CD8-positive, alpha-beta memory T cell (primary cell): Measurements from ENCODE around the gene MRPL14. TPM values are rescaled to one million over a fixed set of nuclear protein-coding genes. Genes with fewer than 3 reads are reported as not detected.

Experiments used
- CTCF ChIA-PET: fragments of 350-600 bp; sonication (Branson Sonifier 250); formaldehyde crosslinking; loops from one replicate; lab custom pipeline; 2021; ENCODE audit warnings: antibody characterized with exemption; lab: Charles Lee
- POLR2A ChIA-PET: fragments of 350-600 bp; sonication (Branson Sonifier 250); formaldehyde crosslinking; loops from one replicate; lab custom pipeline; 2021; ENCODE audit warnings: antibody characterized with exemption; lab: Charles Lee
- DNase-seq, 5 donors: peaks; one replicate each; pipeline versions ENCODE4 v3.0.0 to v3.0.0-alpha.2; 2020 to 2022; ENCODE audit warnings: mixed read lengths in 1 of 5
- H3K27ac ChIP-seq: one replicate; pipeline ENCODE4 v1.7.0; 2013; ENCODE audit warnings: low read depth, mild to moderate bottlenecking, low read length, moderate library complexity
- H3K27me3 ChIP-seq: 2 replicates; pipeline ENCODE4 v1.7.0; 2013; ENCODE audit warnings: low read length, mild to moderate bottlenecking; ENCODE audit not compliant: insufficient read depth, poor library complexity, severe bottlenecking
- H3K36me3 ChIP-seq: 2 replicates; pipeline ENCODE4 v1.7.0; 2013; ENCODE audit warnings: mild to moderate bottlenecking, low read length, moderate library complexity; ENCODE audit not compliant: insufficient read depth
- H3K4me1 ChIP-seq: 2 replicates; pipeline ENCODE4 v1.7.0; 2013; ENCODE audit warnings: mild to moderate bottlenecking, low read length, moderate library complexity; ENCODE audit not compliant: insufficient read depth
- H3K4me3 ChIP-seq: 2 replicates; pipeline ENCODE4 v1.7.0; 2013; ENCODE audit warnings: mild to moderate bottlenecking, low read length
- H3K9me3 ChIP-seq: 2 replicates; pipeline ENCODE4 v1.7.0; 2013; ENCODE audit warnings: mild to moderate bottlenecking, low read length
- H3K27ac Mint-ChIP-seq, 8 donors: one replicate each; pipeline ENCODE4 v1.8.0; 2020 to 2021; ENCODE audit warnings: mixed read lengths in 8 of 8, mild to moderate bottlenecking in 6 of 8, inconsistent platforms in 3 of 8, moderate library complexity in 3 of 8
- H3K27me3 Mint-ChIP-seq, 2 donors: one replicate each; pipeline ENCODE4 v1.8.0; 2020 to 2021; ENCODE audit warnings: mixed read lengths in 2 of 2, mild to moderate bottlenecking in 1 of 2, moderate library complexity in 1 of 2
- H3K36me3 Mint-ChIP-seq, 3 donors: one replicate each; pipeline ENCODE4 v1.8.0; 2020 to 2021; ENCODE audit warnings: mixed read lengths in 3 of 3, inconsistent platforms in 1 of 3, mild to moderate bottlenecking in 1 of 3
- H3K4me1 Mint-ChIP-seq, 3 donors: one replicate each; pipeline ENCODE4 v1.8.0; 2020 to 2021; ENCODE audit warnings: mixed read lengths in 3 of 3, inconsistent platforms in 1 of 3, mild to moderate bottlenecking in 1 of 3
- H3K4me3 Mint-ChIP-seq, 7 donors: one replicate each; pipeline ENCODE4 v1.8.0; 2020 to 2021; ENCODE audit warnings: mixed read lengths in 7 of 7, mild to moderate bottlenecking in 6 of 7, moderate library complexity in 4 of 7, inconsistent platforms in 2 of 7
- H3K9me3 Mint-ChIP-seq, 5 donors: one replicate each; pipeline ENCODE4 v1.8.0; 2020 to 2022; ENCODE audit warnings: mixed read lengths in 5 of 5, mild to moderate bottlenecking in 3 of 5, moderate library complexity in 2 of 5, inconsistent platforms in 1 of 5
- polyA plus RNA-seq: library from polyadenylated mRNA; unstranded; fragments of 300-500 nt; fragmentation: Illumina TruSeq; gene quantifications from one replicate; pipeline ENCODE4 v1.2.3, GENCODE V29; 2021
- total RNA-seq, 2 experiments: library from RNA; stranded (reverse); gene quantifications; one replicate each; pipeline ENCODE4 v1.2.3, GENCODE V29; 2021

Gene MRPL14
- total and polyA plus RNA-seq, 3 experiments from 2014 or later = 48.5 to 108 (median 48.7) TPM

DNA sequence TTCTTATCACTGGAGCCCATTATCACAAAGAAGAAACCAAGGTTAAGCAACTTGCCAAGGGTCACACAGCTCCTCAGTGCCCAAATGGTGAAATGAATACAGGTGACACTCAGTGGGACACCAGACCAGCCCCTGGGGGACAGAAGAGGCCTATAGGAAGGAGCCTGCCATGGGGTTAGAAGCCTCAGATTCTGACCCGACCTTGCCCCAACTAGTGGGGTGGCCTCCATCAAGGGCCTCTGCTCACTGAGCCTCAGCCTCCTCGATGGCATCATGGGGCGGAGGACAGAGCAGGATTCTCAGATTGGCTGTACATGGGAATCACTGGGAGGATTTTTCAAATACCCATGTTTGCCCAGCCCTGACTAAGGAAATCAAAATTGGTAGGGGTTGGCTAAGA, 47.6 kb downstream of the MRPL14 start:
- H3K4me3 ChIP-seq = no peak overlapping the region
- ChIA-PET CTCF (interaction anchor here (0.9 to 7.1 kb wide), 14 partner anchors 9 to 471 kb away, joined by 3 to 72 read pairs (median 4); partner anchors contain the start of gene VEGFA), POLR2A (interaction anchor here (1.1 kb wide), 1 partner anchor 355 kb away, joined by 3 read pairs; no protein-coding TSS in a partner anchor)
- DNase-seq = no peak
- H3K27me3 ChIP-seq = no peaks in the 10 kb centered on the region
- Mint-ChIP-seq H3K4me3 (no peak overlapping the region), H3K4me1 (peaks cover under 1 to 2% (median 1%) of the 10 kb centered on the region in 3 donors), H3K36me3 (no peaks in the 10 kb centered on the region), H3K27ac (peak overlapping the region in 1 of 8 donors; percentile 48), H3K27me3 (peaks cover 3 to 12% of the 10 kb centered on the region in 2 donors), H3K9me3 (no peaks in the 10 kb centered on the region)
- H3K36me3 ChIP-seq = no peaks in the 10 kb centered on the region
- H3K27ac ChIP-seq = no peak overlapping the region
- no peaks in the 10 kb centered on the region for H3K9me3 ChIP-seq
- peaks cover 1% of the 10 kb centered on the region for H3K4me1 ChIP-seq

DNA sequence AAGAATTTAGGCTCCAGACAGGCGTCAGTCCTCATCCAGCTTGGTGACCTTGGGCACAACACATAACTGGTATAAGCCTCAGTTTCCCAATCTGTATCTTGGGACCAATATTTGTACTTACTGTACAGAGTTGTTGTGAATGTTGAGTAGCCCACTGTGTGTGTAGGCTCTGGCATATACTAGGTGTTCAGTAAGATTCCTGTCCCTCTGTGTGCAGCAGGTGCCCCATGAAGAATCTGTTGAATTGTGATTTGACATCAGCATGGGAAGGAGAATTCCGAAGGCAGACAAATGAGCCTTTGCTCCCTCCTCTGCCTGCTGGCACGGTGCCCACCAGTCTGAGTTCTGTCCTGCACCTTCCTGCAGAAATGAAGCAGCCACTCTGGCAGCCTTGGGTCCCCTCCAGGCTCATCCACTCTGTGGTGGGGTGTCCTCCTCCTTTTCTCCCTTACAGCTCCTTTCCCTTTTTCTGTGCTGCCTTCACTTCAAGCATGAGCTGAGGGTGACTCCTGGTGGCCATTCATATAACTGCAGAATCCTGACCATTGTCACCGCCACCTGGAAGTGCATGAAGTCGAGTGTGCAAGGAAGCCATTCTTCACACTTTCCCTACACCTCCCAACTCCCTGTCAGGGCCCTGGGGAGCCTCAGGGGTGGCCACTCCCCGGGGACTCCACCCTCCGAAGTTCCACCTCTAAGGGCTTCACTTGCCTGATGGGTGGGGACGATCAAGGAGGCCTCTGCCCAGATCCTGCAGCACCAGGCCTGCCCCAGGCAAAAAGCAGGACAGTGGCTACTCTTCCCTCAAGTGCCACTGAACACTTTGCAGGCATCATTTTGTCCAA, 48.2 kb downstream of the MRPL14 start:
- peaks cover 6 to 8% (median 8%) of the 10 kb centered on the region in 3 donors for H3K4me1 Mint-ChIP-seq
- peaks cover 8% of the 10 kb centered on the region for H3K4me1 ChIP-seq
- DNase-seq = peak; percentile 44 to 72 (median 61)
- H3K27ac ChIP-seq = peak overlapping the region; percentile 75
- no peaks in the 10 kb centered on the region for H3K9me3 Mint-ChIP-seq
- no peaks in the 10 kb centered on the region for H3K27me3 ChIP-seq
- peak overlapping the region in 1 of 8 donors; percentile 48 for H3K27ac Mint-ChIP-seq
- peaks cover 3 to 15% of the 10 kb centered on the region in 2 donors for H3K27me3 Mint-ChIP-seq
- H3K36me3 Mint-ChIP-seq = no peaks in the 10 kb centered on the region
- H3K4me3 ChIP-seq = no peak overlapping the region
- ChIA-PET CTCF (interaction anchor here (0.6 to 7.1 kb wide), 22 partner anchors 10 to 470 kb away, joined by 3 to 72 read pairs (median 4); partner anchors contain the start of gene VEGFA), POLR2A (interaction anchor here (1.2 kb wide), 1 partner anchor 355 kb away, joined by 3 read pairs; no protein-coding TSS in a partner anchor)
- H3K4me3 Mint-ChIP-seq = no peak overlapping the region
- no peaks in the 10 kb centered on the region for H3K9me3 ChIP-seq
- H3K36me3 ChIP-seq = no peaks in the 10 kb centered on the region

DNA sequence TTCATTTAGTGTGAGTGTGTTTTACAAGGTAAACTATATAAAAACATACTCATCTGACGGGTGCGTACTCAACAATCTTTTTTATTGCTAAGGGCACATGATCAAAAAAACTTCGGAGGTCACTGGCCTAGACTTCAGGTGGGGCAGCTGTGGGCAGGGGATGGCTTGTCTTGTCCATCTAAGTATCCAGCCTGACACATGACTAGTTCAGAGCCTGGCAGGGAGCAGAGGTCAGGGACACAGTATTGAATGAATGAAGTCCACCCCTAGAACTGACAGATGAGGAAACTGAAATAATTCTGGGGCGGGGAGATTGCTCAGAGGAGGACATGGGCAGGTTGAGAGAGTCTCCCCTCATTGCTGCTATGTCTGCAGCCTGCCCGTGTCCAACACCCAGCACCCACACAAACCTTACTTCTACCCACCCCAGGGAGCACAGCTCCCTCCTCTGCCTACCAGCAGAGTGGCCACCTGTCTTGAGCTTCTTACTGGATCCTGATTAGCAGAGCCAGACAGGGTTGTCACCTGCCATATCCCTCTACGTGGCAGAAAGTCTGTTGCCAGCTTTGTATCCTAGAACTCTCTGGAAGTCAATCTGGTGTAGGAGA, 48.9 kb downstream of the MRPL14 start:
- ChIA-PET CTCF (interaction anchor here (0.6 to 7.1 kb wide), 21 partner anchors 10 to 440 kb away, joined by 3 to 72 read pairs (median 4); partner anchors contain the start of gene VEGFA), POLR2A (interaction anchor here (1.2 kb wide), 1 partner anchor 354 kb away, joined by 3 read pairs; no protein-coding TSS in a partner anchor)
- Mint-ChIP-seq H3K27ac (no peak overlapping the region), H3K4me1 (peaks cover 11 to 14% (median 13%) of the 10 kb centered on the region in 3 donors), H3K27me3 (peaks cover 7 to 15% of the 10 kb centered on the region in 2 donors), H3K4me3 (no peak overlapping the region), H3K9me3 (no peaks in the 10 kb centered on the region), H3K36me3 (no peaks in the 10 kb centered on the region)
- Histone ChIP-seq H3K9me3 (no peaks in the 10 kb centered on the region), H3K27ac (peak overlapping the region; percentile 75), H3K36me3 (no peaks in the 10 kb centered on the region), H3K4me1 (peaks cover 13% of the 10 kb centered on the region), H3K4me3 (no peak overlapping the region), H3K27me3 (no peaks in the 10 kb centered on the region)
- DNase-seq = no peak

DNA sequence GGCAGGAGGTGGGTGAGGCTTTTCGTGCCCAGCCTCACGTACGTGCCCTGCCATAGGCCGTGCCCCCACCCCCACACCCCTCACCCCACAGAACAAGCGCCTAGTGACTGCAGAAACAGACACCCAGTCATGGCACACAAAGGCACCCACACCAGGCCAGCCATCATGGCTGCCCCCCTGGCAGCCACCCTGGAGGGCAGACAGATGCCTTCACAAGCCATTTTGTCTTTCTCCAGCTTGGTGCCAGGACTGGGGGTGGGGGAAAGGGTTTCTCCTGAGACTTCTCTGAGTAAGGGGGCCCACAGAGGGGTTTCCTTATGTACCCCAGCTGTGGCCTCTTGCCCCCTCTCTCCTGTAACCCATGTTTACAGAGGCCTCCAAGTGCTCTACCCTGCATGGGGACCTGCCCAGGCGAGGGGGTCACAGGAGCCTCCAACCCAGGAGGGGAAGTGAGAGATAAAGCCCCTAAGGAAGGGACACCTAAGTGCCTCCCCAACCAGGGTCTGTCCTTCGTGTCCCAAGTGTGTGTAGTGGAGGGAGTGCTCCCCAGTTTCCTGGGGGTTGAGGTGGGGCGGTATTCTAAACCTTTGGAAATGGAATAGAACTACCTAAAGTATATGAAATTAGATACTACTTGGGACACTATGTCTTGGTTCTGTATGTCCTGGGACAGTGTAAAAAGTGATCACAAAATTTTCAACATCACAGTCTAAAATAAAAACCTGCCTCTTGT, 49.9 kb downstream of the MRPL14 start:
- no peak overlapping the region for H3K4me3 Mint-ChIP-seq
- no peak for DNase-seq
- peaks cover 15 to 19% (median 17%) of the 10 kb centered on the region in 3 donors for H3K4me1 Mint-ChIP-seq
- Histone ChIP-seq H3K9me3 (no peaks in the 10 kb centered on the region), H3K27ac (peak overlapping the region; percentile 75), H3K36me3 (no peaks in the 10 kb centered on the region), H3K4me3 (no peak overlapping the region), H3K27me3 (no peaks in the 10 kb centered on the region), H3K4me1 (peaks cover 17% of the 10 kb centered on the region)
- H3K27ac Mint-ChIP-seq = no peak overlapping the region
- no peaks in the 10 kb centered on the region for H3K9me3 Mint-ChIP-seq
- H3K27me3 Mint-ChIP-seq = peaks cover 7 to 15% of the 10 kb centered on the region in 2 donors
- H3K36me3 Mint-ChIP-seq = peaks cover 0 to 2% (median 0%) of the 10 kb centered on the region in 3 donors
- CTCF ChIA-PET = interaction anchor here (1.2 to 7.1 kb wide), 3 partner anchors 14 to 353 kb away, joined by 3 to 72 read pairs (median 32); partner anchors contain the start of gene VEGFA
- POLR2A ChIA-PET = no interaction called here

DNA sequence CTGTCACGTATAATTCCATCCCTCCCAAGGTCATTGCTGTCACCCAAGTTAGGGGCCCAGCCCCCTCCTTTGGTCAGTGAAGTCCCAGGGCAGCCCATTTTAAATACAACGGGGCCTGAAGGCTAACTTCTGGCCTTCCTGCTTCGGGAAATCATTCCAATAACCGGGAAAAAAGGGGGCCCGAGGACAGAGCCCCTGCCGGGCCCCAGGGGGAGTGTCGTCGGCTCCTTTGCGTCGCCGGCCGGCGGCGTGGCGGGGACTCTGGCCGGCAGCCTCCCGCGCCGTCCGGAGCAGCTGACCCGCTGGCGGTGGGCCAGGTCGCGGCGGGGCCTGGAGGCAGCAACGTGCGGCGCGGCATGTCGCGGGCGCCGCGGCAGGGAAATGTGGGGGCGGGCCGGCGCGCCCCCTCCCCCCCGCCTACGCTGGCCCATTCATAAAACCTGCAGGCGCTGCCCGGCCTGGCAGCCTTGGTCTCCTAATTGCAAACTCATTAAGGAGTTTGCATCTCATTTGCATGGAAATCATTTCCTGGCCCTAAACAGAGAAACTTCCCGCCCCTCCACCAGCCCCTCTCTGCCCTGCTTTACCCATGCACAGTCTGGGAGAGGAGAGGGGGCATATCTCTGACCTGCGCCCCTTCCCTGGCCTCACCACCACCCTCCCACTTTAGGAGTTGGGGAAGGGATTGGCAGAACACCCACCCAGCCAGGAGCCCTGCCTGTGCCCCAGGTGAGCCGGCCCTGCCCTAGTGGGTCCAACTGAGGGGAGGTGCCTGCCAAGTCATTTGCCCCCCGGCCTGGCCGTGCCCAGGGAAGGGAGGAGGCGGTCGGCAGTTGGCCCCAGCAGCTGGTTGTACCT, 50.7 kb downstream of the MRPL14 start:
- ChIA-PET POLR2A (no interaction called here), CTCF (interaction anchor here (1.9 to 4.9 kb wide), 4 partner anchors 302 to 409 kb away, joined by 5 to 65 read pairs (median 18); partner anchors contain the start of gene VEGFA)
- H3K36me3 ChIP-seq = no peaks in the 10 kb centered on the region
- DNase-seq = no peak
- H3K27me3 ChIP-seq = no peaks in the 10 kb centered on the region
- no peaks in the 10 kb centered on the region for H3K9me3 ChIP-seq
- H3K36me3 Mint-ChIP-seq = peaks cover 0 to 2% (median 0%) of the 10 kb centered on the region in 3 donors
- H3K27ac ChIP-seq = peak overlapping the region; percentile 88
- H3K4me1 ChIP-seq = peaks cover 17% of the 10 kb centered on the region
- H3K27ac Mint-ChIP-seq = no peak overlapping the region
- no peak overlapping the region for H3K4me3 ChIP-seq
- H3K9me3 Mint-ChIP-seq = no peaks in the 10 kb centered on the region
- H3K4me3 Mint-ChIP-seq = no peak overlapping the region
- peaks cover 9 to 15% of the 10 kb centered on the region in 2 donors for H3K27me3 Mint-ChIP-seq
- peaks cover 17 to 22% (median 18%) of the 10 kb centered on the region in 3 donors for H3K4me1 Mint-ChIP-seq

DNA sequence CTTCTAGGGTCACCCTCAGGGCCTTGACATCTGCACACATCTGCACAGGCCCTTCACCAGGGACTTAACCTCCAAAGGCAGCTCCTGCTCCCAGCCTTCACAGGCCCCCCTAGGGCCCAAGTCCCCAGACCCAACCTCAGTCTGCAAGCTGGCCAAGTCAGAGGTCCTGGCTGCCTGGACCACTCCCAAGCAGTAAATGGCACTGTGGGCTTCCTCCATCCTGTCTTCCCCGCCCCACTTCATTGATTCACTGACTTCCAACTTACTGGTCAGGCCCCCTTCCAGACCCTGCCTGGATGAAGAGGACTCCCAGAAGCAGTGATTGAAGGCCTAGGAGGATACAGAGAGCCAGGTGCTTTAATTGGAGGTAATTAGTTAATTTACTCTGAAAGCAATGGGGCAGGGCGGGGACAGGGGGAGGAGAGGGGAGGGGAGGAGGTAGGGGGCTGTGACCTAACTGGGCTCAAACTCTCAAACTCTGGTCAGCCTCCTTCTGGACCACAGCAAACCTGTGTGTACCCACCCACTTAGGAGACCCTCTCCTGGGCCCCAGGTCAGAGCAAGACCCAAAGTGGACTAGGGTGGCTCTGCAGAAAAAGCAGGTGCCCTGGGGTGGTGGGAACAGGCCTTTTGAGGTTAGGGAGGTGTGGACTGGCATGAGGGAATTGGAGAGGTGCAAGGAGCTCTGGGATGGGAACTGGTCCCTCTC, 51.5 kb downstream of the MRPL14 start:
- CTCF ChIA-PET = interaction anchor here (1.2 to 4.9 kb wide), 10 partner anchors 9 to 409 kb away, joined by 3 to 65 read pairs (median 6); partner anchors contain the start of genes MRPS18A and VEGFA
- Histone ChIP-seq H3K27ac (peak overlapping the region; percentile 88), H3K36me3 (no peaks in the 10 kb centered on the region), H3K4me3 (no peak overlapping the region), H3K9me3 (no peaks in the 10 kb centered on the region), H3K4me1 (peaks cover 17% of the 10 kb centered on the region), H3K27me3 (no peaks in the 10 kb centered on the region)
- peaks cover 17 to 22% (median 18%) of the 10 kb centered on the region in 3 donors for H3K4me1 Mint-ChIP-seq
- H3K36me3 Mint-ChIP-seq = peaks cover 0 to 2% (median 0%) of the 10 kb centered on the region in 3 donors
- POLR2A ChIA-PET = interaction anchor here (3.0 kb wide), 1 partner anchor 306 kb away, joined by 11 read pairs; the partner anchor contains the start of gene VEGFA
- no peaks in the 10 kb centered on the region for H3K9me3 Mint-ChIP-seq
- no peak for DNase-seq
- H3K4me3 Mint-ChIP-seq = no peak overlapping the region
- peak overlapping the region in 1 of 8 donors; percentile 32 for H3K27ac Mint-ChIP-seq
- H3K27me3 Mint-ChIP-seq = peaks cover 12 to 15% of the 10 kb centered on the region in 2 donors
